K562 (cell line): ENCODE measurements around the gene C22orf31. TPM values are rescaled to one million over a fixed set of nuclear protein-coding genes. Genes with fewer than 3 reads are reported as not detected.

Source experiments
- ATAC-seq: fragments of 200-7000 bp; cut with Tn5 transposase; 3 replicates; pipeline ENCODE4 v1.9.1; 2020; ENCODE audit warnings: moderate library complexity
- BruUV-seq: library from RNA; stranded (reverse); fragments of 400-500 nt; replicated peaks from 2 replicates; lab custom pipeline; 2021; lab: Mats Ljungman, UMichigan
- CTCF ChIA-PET: fragments of 300-600 bp; formaldehyde crosslinking; extraction: SDS; loops from one replicate; lab custom pipeline; 2021; ENCODE audit warnings: low intra/inter-chr PET ratio; lab: Yijun Ruan, JAX
- POLR2A ChIA-PET: fragments of 300-600, 350-650 bp; sonication (Branson Sonifier 250); formaldehyde crosslinking; extraction: SDS; loops from one replicate; lab custom pipeline; 2021; ENCODE audit warnings: antibody characterized with exemption, inconsistent platforms; lab: Yijun Ruan, JAX
- DNase-seq, 4 experiments: peaks; one replicate each; pipeline versions ENCODE4 v3.0.0 to v3.0.0-alpha.2; 2011 to 2018; ENCODE audit warnings: low spot score in 3 of 4, mixed read lengths in 3 of 4; ENCODE audit errors: extremely low read depth in 1 of 4
- FAIRE-seq: peaks from 2 replicates; lab custom pipeline; 2011; peaks lifted over from hg19 to GRCh38; lab: Jason Lieb, UNC
- H2AFZ ChIP-seq: 2 replicates; pipeline ENCODE4 v1.6.0; 2011; ENCODE audit warnings: low read depth, low read length, control low read depth, inconsistent platforms
- H3K27ac ChIP-seq: fragments of 200-600 bp; 3 replicates; pipeline ENCODE4 v1.8.0; 2011; ENCODE audit warnings: low read depth, mild to moderate bottlenecking, control low read depth, inconsistent platforms, low read length, moderate library complexity, mixed read lengths; ENCODE audit errors: extremely low read depth
- H3K27me3 ChIP-seq, 2 experiments: fragments of 300-600 bp in 1 of 2; 2 replicates in 1 of 2; 3 replicates in 1 of 2; pipeline versions ENCODE4 v1.6.0 to v1.8.0; 2011; ENCODE audit warnings: inconsistent platforms in 2 of 2, low read length in 2 of 2, mild to moderate bottlenecking in 1 of 2, mixed read lengths in 1 of 2, moderate library complexity in 1 of 2; ENCODE audit not compliant: control insufficient read depth in 2 of 2, insufficient read depth in 2 of 2
- H3K36me3 ChIP-seq: fragments of 300-600 bp; 3 replicates; pipeline ENCODE4 v1.8.0; 2011; ENCODE audit warnings: mild to moderate bottlenecking, low read length, inconsistent platforms; ENCODE audit not compliant: control insufficient read depth, insufficient read depth
- H3K4me1 ChIP-seq, 2 experiments: fragments of 200-600 bp in 1 of 2; replicated peaks in 1 of 2; 2 replicates in 1 of 2; 3 replicates in 1 of 2; pipeline versions ENCODE4 v1.5.1 to v1.8.0; 2011; ENCODE audit warnings: inconsistent platforms in 2 of 2, low read length in 2 of 2, mild to moderate bottlenecking in 1 of 2, mixed read lengths in 1 of 2, moderate library complexity in 1 of 2; ENCODE audit not compliant: control insufficient read depth in 2 of 2, insufficient read depth in 2 of 2
- H3K4me2 ChIP-seq: 2 replicates; pipeline ENCODE4 v1.6.1; 2011; ENCODE audit warnings: low read length, control low read depth, inconsistent platforms, mixed read lengths; ENCODE audit not compliant: insufficient read depth
- H3K4me3 ChIP-seq: fragments of 200-600 bp; sonication (generic), shearing (Covaris generic); 2 replicates; pipeline ENCODE4 v1.5.1; 2016; ENCODE audit warnings: control low read depth, inconsistent platforms
- H3K79me2 ChIP-seq: fragments of 200-600 bp; 3 replicates; pipeline ENCODE4 v1.8.0; 2011; ENCODE audit warnings: low read length, inconsistent platforms; ENCODE audit not compliant: control insufficient read depth, insufficient read depth
- H3K9ac ChIP-seq, 2 experiments: 2 replicates each; pipeline versions ENCODE4 v1.6.0 to v1.6.1; 2011; ENCODE audit warnings: low read depth in 2 of 2, low read length in 2 of 2, control low read depth in 1 of 2, inconsistent platforms in 1 of 2, mild to moderate bottlenecking in 1 of 2, mixed read lengths in 1 of 2; ENCODE audit not compliant: insufficient read depth in 1 of 2
- H3K9me1 ChIP-seq: one replicate; pipeline ENCODE4 v1.6.0; 2011; ENCODE audit warnings: inconsistent platforms, mild to moderate bottlenecking, low read length, moderate library complexity; ENCODE audit not compliant: control insufficient read depth, insufficient read depth
- H3K9me3 ChIP-seq: replicated peaks from 2 replicates; pipeline ENCODE4 v1.5.1; 2011; ENCODE audit warnings: low read depth, low read length, inconsistent platforms; ENCODE audit not compliant: control insufficient read depth, insufficient read depth
- H4K20me1 ChIP-seq: replicated peaks from 2 replicates; pipeline ENCODE4 v1.6.1; 2011; ENCODE audit warnings: low read length, inconsistent platforms, mixed read lengths; ENCODE audit not compliant: control insufficient read depth, insufficient read depth
- ARID1B ChIP-seq: fragments of 450-650 bp; IDR thresholded peaks from 2 replicates; pipeline ENCODE4 v1.6.1; 2016; ENCODE audit warnings: antibody characterized with exemption, mild to moderate bottlenecking, inconsistent platforms
- CBFA2T3 ChIP-seq: fragments of 450-650 bp; IDR thresholded peaks from 2 replicates; pipeline ENCODE4 v1.6.1; 2017
- ESRRA ChIP-seq: fragments of 450-650 bp; IDR thresholded peaks from 2 replicates; pipeline ENCODE4 v1.6.1; 2014; ENCODE audit warnings: low read depth, mild to moderate bottlenecking, moderate library complexity, borderline replicate concordance
- MAFF ChIP-seq: IDR thresholded peaks from 2 replicates; pipeline ENCODE4 v1.6.1; 2012; ENCODE audit warnings: low read length, improper control_type of control experiment
- SOX6 ChIP-seq: fragments of 450-650 bp; IDR thresholded peaks from 2 replicates; pipeline ENCODE4 v1.6.1; 2014; ENCODE audit warnings: mild to moderate bottlenecking
- U2AF2 ChIP-seq: fragments of 200-400 bp; formaldehyde crosslinking; optimal IDR thresholded peaks from 2 replicates; pipeline ENCODE3; 2017; ENCODE audit warnings: low read depth, mild to moderate bottlenecking, low read length
- ZNF551 ChIP-seq: fragments of 250-450 bp; sonication (Bioruptor Pico); IDR thresholded peaks from 2 replicates; pipeline ENCODE4 v1.5.0; 2021; ENCODE audit warnings: mild to moderate bottlenecking, moderate library complexity
- WGBS: fragments of 100-300 bp; shearing (Covaris generic); methylation state at CpG from one replicate; pipeline ENCODE4 v1.1.6; 2016; ENCODE audit warnings: low coverage, mixed read lengths; ENCODE audit not compliant: insufficient coverage; ENCODE audit errors: missing lambda C conversion rate; 5-methylcytosine and 5-hydroxymethylcytosine counted together
- in situ Hi-C: fragments of 300-500 bp; cut with MboI; formaldehyde crosslinking; loops from 4 replicates; pipeline ENCODE4 v1.15.0; 2018; ENCODE audit warnings: inconsistent platforms, mixed read lengths
- intact Hi-C: fragments of 100-400 bp; cut with micrococcal nuclease; formaldehyde crosslinking; loops from 2 replicates; pipeline ENCODE4 v1.14.2; 2022
- polyA plus RNA-seq, 8 experiments: library from polyadenylated mRNA; depleted of rRNA in 4 of 8; stranded (reverse) in 5 of 8; unstranded in 3 of 8; fragments of >200 nt; fragmentation: Nextera tagmentation in 2 of 8; fragmentation: Illumina TruSeq in 1 of 8; extraction: Ambion mirVana in 2 of 8; extraction: Trizol in 1 of 8; gene quantifications; 2 replicates each; pipeline versions ENCODE4 v1.2.1 to v1.2.3, GENCODE V29; 2011 to 2014; ENCODE audit warnings: inconsistent platforms in 1 of 8, missing spikeins in 1 of 8
- total RNA-seq, 7 experiments: library from RNA; depleted of rRNA in 6 of 7; stranded (reverse); fragments of >200 nt in 6 of 7; fragmentation: Illumina TruSeq in 2 of 7; extraction: Trizol in 2 of 7; gene quantifications; 2 replicates each; pipeline versions ENCODE4 v1.2.1 to v1.2.3, GENCODE V29; 2011 to 2021; ENCODE audit warnings: low replicate concordance in 1 of 7
- TF ChIP-seq, protein P1 (sequence below), 3 experiments: fragments of 200-800 bp in 1 of 3; fragments of 250-450 bp in 1 of 3; fragments of 450-650 bp in 1 of 3; sonication (Bioruptor Pico) in 1 of 3; sonication (Bioruptor generic) in 1 of 3; formaldehyde crosslinking in 1 of 3; IDR thresholded peaks; 2 replicates each; pipeline versions ENCODE4 v1.6.1 to v1.8.0; 2016 to 2022; ENCODE audit warnings: mild to moderate bottlenecking in 2 of 3, missing genetic modification characterization in 2 of 3, missing compliant biosample characterization in 1 of 3, moderate library complexity in 1 of 3
- TF ChIP-seq, protein P2 (sequence below): fragments of 150-350 bp; IDR thresholded peaks from 2 replicates; pipeline ENCODE4 v1.6.1; 2014; ENCODE audit warnings: low read depth, mild to moderate bottlenecking, low read length, borderline replicate concordance

Gene C22orf31
- total and polyA plus RNA-seq, 9 of the 15 experiments (the other 6 are each of a cell fraction or from before 2014, with no cell fraction given), result not detected

DNA sequence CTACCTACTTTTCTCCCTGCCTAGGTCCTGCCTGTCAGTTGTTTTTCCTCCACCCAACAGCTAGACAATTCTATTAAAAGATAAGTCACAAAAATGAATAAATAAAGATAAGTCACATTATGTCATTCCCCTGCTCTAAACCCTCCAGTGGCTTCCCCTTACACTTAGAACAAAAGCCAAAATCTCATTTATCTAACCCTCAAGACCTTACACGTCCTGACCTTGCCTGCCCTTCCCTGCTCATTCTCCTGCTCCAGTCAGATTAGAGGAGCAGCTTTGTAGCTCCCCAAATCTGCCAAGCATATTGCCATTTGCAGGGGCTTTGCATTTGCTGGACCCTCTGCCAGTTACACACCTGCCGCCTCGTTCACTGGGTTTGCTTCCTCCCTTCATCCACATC lies 27.9 kb upstream of the C22orf31 start:
- Histone ChIP-seq H3K4me2 (no peak overlapping the region), H3K36me3 (no peaks in the 10 kb centered on the region), H3K79me2 (no peaks in the 10 kb centered on the region; the same call in 2 of the 3 replicates), H3K27me3 (no peaks in the 10 kb centered on the region), H3K9me3 (no peaks in the 10 kb centered on the region), H3K9me1 (no peaks in the 10 kb centered on the region), H3K4me3 (no peak overlapping the region), H4K20me1 (no peaks in the 10 kb centered on the region), H3K27ac (no peak overlapping the region), H3K4me1 (peaks cover 0 to 13% of the 10 kb centered on the region in 2 experiments; a peak in 4 of 5 replicates), H2AFZ (no peak overlapping the region), H3K9ac (no peak overlapping the region)
- ATAC-seq (no peak), FAIRE-seq (no peak), DNase-seq (no peak)
- no TSS peak for BruUV-seq
- ChIA-PET CTCF (no interaction called here), POLR2A (interaction anchor here (0.5 to 1.2 kb wide), 3 partner anchors 8 to 242 kb away, joined by 3 to 5 read pairs (median 3); no protein-coding TSS in a partner anchor)
- intact Hi-C loops, result no loop called here
- in situ Hi-C loops, result no loop called here
- TF ChIP-seq ARID1B (peak; percentile 32; the same call in 1 of the 2 replicates), CBFA2T3 (0 out of 2 replicates have a peak, but pooled peaks have one; percentile 28), SOX6 (peak; percentile 24; the same call in 1 of the 2 replicates), U2AF2 (no peak), MAFF (no peak), ESRRA (peak; percentile 75), ZNF551 (CRISPR knock-in tag) (no peak)
- TF ChIP-seq, protein P1, sequence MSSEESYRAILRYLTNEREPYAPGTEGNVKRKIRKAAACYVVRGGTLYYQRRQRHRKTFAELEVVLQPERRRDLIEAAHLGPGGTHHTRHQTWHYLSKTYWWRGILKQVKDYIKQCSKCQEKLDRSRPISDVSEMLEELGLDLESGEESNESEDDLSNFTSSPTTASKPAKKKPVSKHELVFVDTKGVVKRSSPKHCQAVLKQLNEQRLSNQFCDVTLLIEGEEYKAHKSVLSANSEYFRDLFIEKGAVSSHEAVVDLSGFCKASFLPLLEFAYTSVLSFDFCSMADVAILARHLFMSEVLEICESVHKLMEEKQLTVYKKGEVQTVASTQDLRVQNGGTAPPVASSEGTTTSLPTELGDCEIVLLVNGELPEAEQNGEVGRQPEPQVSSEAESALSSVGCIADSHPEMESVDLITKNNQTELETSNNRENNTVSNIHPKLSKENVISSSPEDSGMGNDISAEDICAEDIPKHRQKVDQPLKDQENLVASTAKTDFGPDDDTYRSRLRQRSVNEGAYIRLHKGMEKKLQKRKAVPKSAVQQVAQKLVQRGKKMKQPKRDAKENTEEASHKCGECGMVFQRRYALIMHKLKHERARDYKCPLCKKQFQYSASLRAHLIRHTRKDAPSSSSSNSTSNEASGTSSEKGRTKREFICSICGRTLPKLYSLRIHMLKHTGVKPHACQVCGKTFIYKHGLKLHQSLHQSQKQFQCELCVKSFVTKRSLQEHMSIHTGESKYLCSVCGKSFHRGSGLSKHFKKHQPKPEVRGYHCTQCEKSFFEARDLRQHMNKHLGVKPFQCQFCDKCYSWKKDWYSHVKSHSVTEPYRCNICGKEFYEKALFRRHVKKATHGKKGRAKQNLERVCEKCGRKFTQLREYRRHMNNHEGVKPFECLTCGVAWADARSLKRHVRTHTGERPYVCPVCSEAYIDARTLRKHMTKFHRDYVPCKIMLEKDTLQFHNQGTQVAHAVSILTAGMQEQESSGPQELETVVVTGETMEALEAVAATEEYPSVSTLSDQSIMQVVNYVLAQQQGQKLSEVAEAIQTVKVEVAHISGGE (CRISPR knock-in tag; IDR thresholded peaks at IDR 0.05), result no peak
- TF ChIP-seq, protein P2, sequence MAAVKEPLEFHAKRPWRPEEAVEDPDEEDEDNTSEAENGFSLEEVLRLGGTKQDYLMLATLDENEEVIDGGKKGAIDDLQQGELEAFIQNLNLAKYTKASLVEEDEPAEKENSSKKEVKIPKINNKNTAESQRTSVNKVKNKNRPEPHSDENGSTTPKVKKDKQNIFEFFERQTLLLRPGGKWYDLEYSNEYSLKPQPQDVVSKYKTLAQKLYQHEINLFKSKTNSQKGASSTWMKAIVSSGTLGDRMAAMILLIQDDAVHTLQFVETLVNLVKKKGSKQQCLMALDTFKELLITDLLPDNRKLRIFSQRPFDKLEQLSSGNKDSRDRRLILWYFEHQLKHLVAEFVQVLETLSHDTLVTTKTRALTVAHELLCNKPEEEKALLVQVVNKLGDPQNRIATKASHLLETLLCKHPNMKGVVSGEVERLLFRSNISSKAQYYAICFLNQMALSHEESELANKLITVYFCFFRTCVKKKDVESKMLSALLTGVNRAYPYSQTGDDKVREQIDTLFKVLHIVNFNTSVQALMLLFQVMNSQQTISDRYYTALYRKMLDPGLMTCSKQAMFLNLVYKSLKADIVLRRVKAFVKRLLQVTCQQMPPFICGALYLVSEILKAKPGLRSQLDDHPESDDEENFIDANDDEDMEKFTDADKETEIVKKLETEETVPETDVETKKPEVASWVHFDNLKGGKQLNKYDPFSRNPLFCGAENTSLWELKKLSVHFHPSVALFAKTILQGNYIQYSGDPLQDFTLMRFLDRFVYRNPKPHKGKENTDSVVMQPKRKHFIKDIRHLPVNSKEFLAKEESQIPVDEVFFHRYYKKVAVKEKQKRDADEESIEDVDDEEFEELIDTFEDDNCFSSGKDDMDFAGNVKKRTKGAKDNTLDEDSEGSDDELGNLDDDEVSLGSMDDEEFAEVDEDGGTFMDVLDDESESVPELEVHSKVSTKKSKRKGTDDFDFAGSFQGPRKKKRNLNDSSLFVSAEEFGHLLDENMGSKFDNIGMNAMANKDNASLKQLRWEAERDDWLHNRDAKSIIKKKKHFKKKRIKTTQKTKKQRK, result no peak
- 51% methylated on average over 3 of the region's 3 CpGs for WGBS
